Stimulated activated naive CD8-positive, alpha-beta T cell treated with anti-CD3 and anti-CD28 coated beads, Interleukin-15, Interleukin-2, amounts not matched to agents 100 ng/mL and 50 ng/mL, for 24 hours (primary cell): ENCODE data around the gene ACTR1B.
A peak's percentile ranks its signal among the peaks of the same experiment; 100 is the strongest.
"Not testable (repeated sequence)": the region's sequence is repeated elsewhere in the genome, so short reads cannot be mapped to it uniquely, and the experiment has no call there.

Source experiments
- H3K27ac Mint-ChIP-seq: one replicate; pipeline ENCODE4 v1.8.0; 2021; ENCODE audit warnings: mild to moderate bottlenecking, mixed read lengths
- H3K27me3 Mint-ChIP-seq: one replicate; pipeline ENCODE4 v1.8.0; 2021; ENCODE audit warnings: mixed read lengths
- H3K36me3 Mint-ChIP-seq: one replicate; pipeline ENCODE4 v1.8.0; 2021; ENCODE audit warnings: low read depth, mixed read lengths
- H3K4me1 Mint-ChIP-seq: one replicate; pipeline ENCODE4 v1.8.0; 2021; ENCODE audit warnings: low read depth, mixed read lengths
- H3K4me3 Mint-ChIP-seq: one replicate; pipeline ENCODE4 v1.8.0; 2021; ENCODE audit warnings: mild to moderate bottlenecking, mixed read lengths
- H3K9me3 Mint-ChIP-seq: one replicate; pipeline ENCODE4 v1.8.0; 2021; ENCODE audit warnings: mixed read lengths

Gene ACTR1B

DNA sequence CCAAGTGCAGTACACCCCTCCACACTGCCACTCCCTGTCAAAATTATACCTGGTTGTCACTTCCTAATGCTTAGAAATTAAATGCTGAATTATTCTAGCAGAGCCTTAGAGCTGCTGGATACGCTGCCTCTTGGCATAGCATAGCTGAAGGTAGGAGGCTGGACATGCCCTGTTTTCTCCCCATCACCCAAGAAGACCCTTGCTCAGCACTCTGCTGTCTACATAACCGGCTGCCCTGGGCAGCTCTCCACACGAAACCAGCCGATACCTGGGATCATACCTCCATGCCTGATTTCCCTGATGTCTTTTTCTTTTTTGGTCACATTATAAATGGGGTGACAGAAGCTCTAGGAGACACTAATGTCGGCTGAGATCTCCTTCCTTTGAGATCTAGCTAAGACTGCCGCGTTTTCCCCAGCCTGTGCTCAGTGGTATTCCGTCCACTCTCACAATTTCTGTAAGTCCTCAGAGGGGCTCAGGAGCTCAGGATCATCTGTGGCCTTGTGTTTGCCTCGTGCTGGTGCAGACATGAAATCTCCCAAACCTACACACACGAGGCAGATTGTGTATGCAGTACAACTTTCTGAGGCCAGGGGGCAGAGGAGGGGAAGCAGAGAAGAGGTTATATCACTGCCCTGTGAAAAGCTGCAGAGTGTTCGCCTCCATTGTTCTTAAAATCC, 36.1 kb upstream of the ACTR1B start:
- H3K4me1 Mint-ChIP-seq = peaks cover 8% of the 10 kb centered on the region
- H3K27ac Mint-ChIP-seq = peak overlapping the region; percentile 46
- no peaks in the 10 kb centered on the region for H3K27me3 Mint-ChIP-seq
- H3K9me3 Mint-ChIP-seq = no peaks in the 10 kb centered on the region
- H3K36me3 Mint-ChIP-seq = no peaks in the 10 kb centered on the region
- no peak overlapping the region for H3K4me3 Mint-ChIP-seq

GRCh38 chr2:97698530-97698929, 34.7 kb upstream of the ACTR1B start:
- no peaks in the 10 kb centered on the region for H3K9me3 Mint-ChIP-seq
- no peaks in the 10 kb centered on the region for H3K27me3 Mint-ChIP-seq
- H3K4me1 Mint-ChIP-seq = peaks cover 8% of the 10 kb centered on the region
- no peak overlapping the region for H3K27ac Mint-ChIP-seq
- no peaks in the 10 kb centered on the region for H3K36me3 Mint-ChIP-seq
- H3K4me3 Mint-ChIP-seq = no peak overlapping the region

- Mint-ChIP-seq H3K4me1 (peaks cover 8% of the 10 kb centered on the region), H3K4me3 (peak overlapping the region; percentile 21), H3K36me3 (no peaks in the 10 kb centered on the region), H3K9me3 (no peaks in the 10 kb centered on the region), H3K27ac (peak overlapping the region; percentile 41), H3K27me3 (no peaks in the 10 kb centered on the region)
Measured at GRCh38 chr2:97697252-97698235, 33.7 kb upstream of the ACTR1B start.

- Mint-ChIP-seq H3K9me3 (no peaks in the 10 kb centered on the region), H3K4me1 (peaks cover 8% of the 10 kb centered on the region), H3K36me3 (no peaks in the 10 kb centered on the region), H3K27me3 (no peaks in the 10 kb centered on the region), H3K27ac (no peak overlapping the region), H3K4me3 (no peak overlapping the region)
Measured at GRCh38 chr2:97695744-97696143, 31.9 kb upstream of the ACTR1B start.

GRCh38 chr2:97693476-97693875, 29.6 kb upstream of the ACTR1B start:
- no peak overlapping the region for H3K27ac Mint-ChIP-seq
- no peaks in the 10 kb centered on the region for H3K9me3 Mint-ChIP-seq
- no peaks in the 10 kb centered on the region for H3K27me3 Mint-ChIP-seq

DNA sequence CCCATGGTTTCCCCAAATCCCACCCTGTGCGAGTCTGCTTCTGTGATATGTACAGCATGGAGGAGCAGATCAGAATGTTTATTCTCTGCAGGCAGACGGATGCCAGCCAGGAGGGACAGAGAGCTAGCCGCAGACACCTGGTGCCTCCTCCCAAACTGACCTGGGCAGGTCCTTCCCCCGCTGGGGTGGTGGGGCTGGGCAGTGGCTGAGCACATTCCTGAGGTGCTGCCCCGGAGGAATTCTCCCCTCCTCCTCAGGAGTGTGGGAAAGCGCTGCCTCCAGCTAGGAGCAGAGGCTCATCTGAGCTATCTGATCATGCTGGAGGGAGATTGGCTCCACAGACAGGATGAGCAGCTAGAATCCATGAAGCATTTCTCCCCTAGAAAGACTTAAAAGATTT, 27.3 kb upstream of the ACTR1B start:
- Mint-ChIP-seq H3K4me3 (no peak overlapping the region), H3K4me1 (peaks cover 20% of the 10 kb centered on the region), H3K9me3 (no peaks in the 10 kb centered on the region), H3K27me3 (no peaks in the 10 kb centered on the region), H3K27ac (no peak overlapping the region), H3K36me3 (no peaks in the 10 kb centered on the region)

More at GRCh38 chr2:97693476-97693875, 29.6 kb upstream of the ACTR1B start:
- Mint-ChIP-seq H3K4me1 (peaks cover 15% of the 10 kb centered on the region), H3K4me3 (no peak overlapping the region), H3K36me3 (no peaks in the 10 kb centered on the region)

DNA sequence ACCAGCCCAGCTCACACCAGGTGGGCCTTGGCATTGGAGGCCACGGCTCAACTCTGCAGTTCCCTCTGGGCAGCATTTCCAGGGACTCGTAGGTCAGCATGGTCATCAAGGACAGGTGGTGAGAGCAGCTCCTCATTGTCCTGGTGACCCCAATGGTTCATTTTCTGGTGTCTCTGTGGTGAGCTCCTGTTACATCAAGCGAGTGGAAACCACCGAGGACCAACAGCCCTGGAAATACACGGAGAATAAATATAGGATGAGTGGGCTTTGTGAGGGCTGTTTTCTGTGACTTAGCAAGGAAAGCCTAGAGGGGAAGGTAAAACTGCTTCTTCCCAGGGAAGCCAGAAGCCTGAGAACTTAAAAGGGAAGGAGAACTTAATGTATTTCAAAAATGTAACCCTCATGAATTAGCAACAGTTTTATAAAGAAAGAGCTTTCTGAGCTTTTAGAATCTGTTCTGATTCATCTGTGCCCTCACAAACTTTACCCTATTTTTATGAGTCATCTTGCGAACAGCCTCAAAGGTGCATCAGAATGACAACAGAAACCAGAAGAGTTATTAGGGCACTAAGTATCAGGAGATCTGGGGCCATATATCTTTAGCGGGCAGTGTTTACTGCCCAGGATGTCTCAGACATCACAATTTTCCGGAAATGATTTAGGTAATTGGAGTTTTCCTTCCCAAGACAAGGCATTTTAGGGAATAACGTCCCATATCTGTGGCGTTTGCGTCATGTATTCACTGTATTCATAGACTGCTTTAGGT, 24.4 kb upstream of the ACTR1B start:
- peak overlapping the region; percentile 56 for H3K4me3 Mint-ChIP-seq
- no peaks in the 10 kb centered on the region for H3K27me3 Mint-ChIP-seq
- H3K4me1 Mint-ChIP-seq = peaks cover 24% of the 10 kb centered on the region
- H3K27ac Mint-ChIP-seq = peak overlapping the region; percentile 83
- no peaks in the 10 kb centered on the region for H3K36me3 Mint-ChIP-seq
- H3K9me3 Mint-ChIP-seq = no peaks in the 10 kb centered on the region

- H3K27me3 Mint-ChIP-seq = not testable (repeated sequence)
Measured at GRCh38 chr2:97687235-97687634, 23.4 kb upstream of the ACTR1B start.

GRCh38 chr2:97678298-97678697, 14.5 kb upstream of the ACTR1B start:
- Mint-ChIP-seq H3K36me3 (peaks cover 15% of the 10 kb centered on the region), H3K27me3 (no peaks in the 10 kb centered on the region), H3K9me3 (no peaks in the 10 kb centered on the region), H3K4me1 (peaks cover 41% of the 10 kb centered on the region), H3K4me3 (no peak overlapping the region), H3K27ac (no peak overlapping the region)

More at GRCh38 chr2:97687235-97687634, 23.4 kb upstream of the ACTR1B start:
- peaks cover 24% of the 10 kb centered on the region for H3K4me1 Mint-ChIP-seq
- H3K4me3 Mint-ChIP-seq, H3K36me3 Mint-ChIP-seq, H3K27ac Mint-ChIP-seq, H3K9me3 Mint-ChIP-seq: not testable (repeated sequence)

- Mint-ChIP-seq H3K36me3 (peaks cover 15% of the 10 kb centered on the region), H3K4me1 (peaks cover 49% of the 10 kb centered on the region), H3K27me3 (no peaks in the 10 kb centered on the region), H3K9me3 (no peaks in the 10 kb centered on the region), H3K27ac (no peak overlapping the region), H3K4me3 (no peak overlapping the region)
Measured at GRCh38 chr2:97677480-97677879, 13.6 kb upstream of the ACTR1B start.

GRCh38 chr2:97676620-97677019, 12.8 kb upstream of the ACTR1B start:
- peaks cover 15% of the 10 kb centered on the region for H3K36me3 Mint-ChIP-seq
- H3K4me3 Mint-ChIP-seq = no peak overlapping the region
- no peaks in the 10 kb centered on the region for H3K9me3 Mint-ChIP-seq
- no peaks in the 10 kb centered on the region for H3K27me3 Mint-ChIP-seq
- H3K27ac Mint-ChIP-seq = peak overlapping the region; percentile 49
- peaks cover 49% of the 10 kb centered on the region for H3K4me1 Mint-ChIP-seq

GRCh38 chr2:97675430-97676113, 11.7 kb upstream of the ACTR1B start:
- H3K4me1 Mint-ChIP-seq = peaks cover 49% of the 10 kb centered on the region
- H3K9me3 Mint-ChIP-seq = no peaks in the 10 kb centered on the region
- no peak overlapping the region for H3K4me3 Mint-ChIP-seq

GRCh38 chr2:97673915-97674283, 10.1 kb upstream of the ACTR1B start:
- Mint-ChIP-seq H3K9me3 (no peaks in the 10 kb centered on the region), H3K27ac (peak overlapping the region; percentile 99), H3K4me1 (peaks cover 49% of the 10 kb centered on the region), H3K36me3 (peaks cover 15% of the 10 kb centered on the region), H3K4me3 (peak overlapping the region; percentile 63), H3K27me3 (no peaks in the 10 kb centered on the region)

More at GRCh38 chr2:97675430-97676113, 11.7 kb upstream of the ACTR1B start:
- no peak overlapping the region for H3K27ac Mint-ChIP-seq
- no peaks in the 10 kb centered on the region for H3K27me3 Mint-ChIP-seq
- H3K36me3 Mint-ChIP-seq = peaks cover 15% of the 10 kb centered on the region

DNA sequence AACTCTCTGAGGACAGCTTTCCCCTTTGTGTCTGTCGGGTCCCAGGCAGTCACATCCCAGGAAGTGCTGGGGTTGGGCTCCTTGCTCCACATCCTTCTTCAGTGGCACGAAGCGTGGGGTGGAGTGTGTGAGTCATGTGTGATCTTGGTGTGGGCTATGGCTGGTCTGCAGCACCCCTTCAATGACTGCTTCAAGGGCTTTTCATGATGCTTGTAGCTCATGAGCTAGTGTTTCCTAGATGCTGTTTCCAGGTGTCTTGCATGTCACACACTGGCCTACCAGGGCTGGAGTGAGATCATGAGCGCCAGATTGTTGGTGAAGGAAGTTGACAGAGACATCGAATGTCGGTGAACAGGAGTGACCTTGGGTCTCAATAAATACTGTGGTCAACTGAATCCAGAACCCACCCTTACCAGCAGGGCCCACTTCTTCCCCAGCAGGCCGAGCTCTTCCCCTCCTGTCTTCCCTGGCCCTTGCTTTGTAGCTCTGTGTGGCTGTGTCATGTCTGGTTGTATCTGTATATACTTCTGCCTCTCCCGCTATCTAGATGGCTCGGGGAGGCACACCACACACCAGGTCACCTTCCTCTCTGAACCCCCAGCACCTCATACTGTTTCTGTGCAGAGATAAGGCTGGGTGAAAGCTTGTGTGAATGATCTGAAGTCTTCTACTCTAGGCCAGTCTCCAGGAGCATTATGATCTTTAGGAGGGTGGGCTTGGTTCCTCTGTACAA, 9.5 kb upstream of the ACTR1B start:
- H3K4me1 Mint-ChIP-seq = peaks cover 47% of the 10 kb centered on the region
- no peaks in the 10 kb centered on the region for H3K27me3 Mint-ChIP-seq
- peak overlapping the region; percentile 63 for H3K4me3 Mint-ChIP-seq
- H3K9me3 Mint-ChIP-seq = no peaks in the 10 kb centered on the region
- H3K36me3 Mint-ChIP-seq = peaks cover 14% of the 10 kb centered on the region
- peak overlapping the region; percentile 99 for H3K27ac Mint-ChIP-seq
